ENCODE data around the gene KIRREL3. TPM values are rescaled to one million over a fixed set of nuclear protein-coding genes. Genes with fewer than 3 reads are reported as not detected.

KIRREL3 gene
- polyA plus RNA-seq, 1 donor (not counting 4 experiments of a cell fraction or from before 2014, with no cell fraction given), result 0.04 TPM

DNA sequence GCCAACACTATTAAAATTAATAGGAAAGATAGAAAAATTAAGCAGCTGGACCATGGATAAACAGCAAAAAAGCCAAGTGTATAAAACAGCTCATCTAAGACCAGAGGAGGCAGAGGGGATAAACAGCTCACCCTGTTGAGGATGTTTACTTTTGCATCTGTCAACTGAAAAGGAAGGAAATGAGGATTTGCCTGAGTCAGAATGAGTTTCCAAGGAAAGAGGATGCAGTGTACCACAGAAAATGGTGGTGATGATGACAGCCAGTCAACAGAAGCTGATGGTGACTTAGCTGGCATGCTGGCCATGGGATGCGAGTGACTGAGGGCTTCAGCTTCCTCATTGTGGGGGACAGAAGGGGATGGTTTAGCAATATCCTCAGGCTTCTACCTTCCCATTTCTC is 183.5 kb downstream of the KIRREL3 start:
- no peak overlapping the region for H3K9ac ChIP-seq (ENCODE audit: control insufficient read depth, extremely low read depth, insufficient read depth, low read length)
- no peaks in the 10 kb centered on the region for H3K27me3 ChIP-seq (ENCODE audit: control insufficient read depth, extremely low read depth, insufficient read depth, low read length)
- H2AFZ ChIP-seq (ENCODE audit: control insufficient read depth, low read length), result no peak overlapping the region
- no peak overlapping the region for H3K4me2 ChIP-seq (ENCODE audit: control insufficient read depth, extremely low read depth, insufficient read depth, low read depth, low read length)
- no peak for TF ChIP-seq EZH2 (IDR thresholded peaks at IDR 0.05; ENCODE audit: low read length)
- TF ChIP-seq, protein P1, sequence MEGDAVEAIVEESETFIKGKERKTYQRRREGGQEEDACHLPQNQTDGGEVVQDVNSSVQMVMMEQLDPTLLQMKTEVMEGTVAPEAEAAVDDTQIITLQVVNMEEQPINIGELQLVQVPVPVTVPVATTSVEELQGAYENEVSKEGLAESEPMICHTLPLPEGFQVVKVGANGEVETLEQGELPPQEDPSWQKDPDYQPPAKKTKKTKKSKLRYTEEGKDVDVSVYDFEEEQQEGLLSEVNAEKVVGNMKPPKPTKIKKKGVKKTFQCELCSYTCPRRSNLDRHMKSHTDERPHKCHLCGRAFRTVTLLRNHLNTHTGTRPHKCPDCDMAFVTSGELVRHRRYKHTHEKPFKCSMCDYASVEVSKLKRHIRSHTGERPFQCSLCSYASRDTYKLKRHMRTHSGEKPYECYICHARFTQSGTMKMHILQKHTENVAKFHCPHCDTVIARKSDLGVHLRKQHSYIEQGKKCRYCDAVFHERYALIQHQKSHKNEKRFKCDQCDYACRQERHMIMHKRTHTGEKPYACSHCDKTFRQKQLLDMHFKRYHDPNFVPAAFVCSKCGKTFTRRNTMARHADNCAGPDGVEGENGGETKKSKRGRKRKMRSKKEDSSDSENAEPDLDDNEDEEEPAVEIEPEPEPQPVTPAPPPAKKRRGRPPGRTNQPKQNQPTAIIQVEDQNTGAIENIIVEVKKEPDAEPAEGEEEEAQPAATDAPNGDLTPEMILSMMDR (optimal IDR thresholded peaks at IDR 0.05 in 1 of 3, IDR thresholded peaks at IDR 0.05 in 1 of 3, conservative IDR thresholded peaks at IDR 0.05 in 1 of 3; ENCODE audit: extremely low read depth in 1 of 3, insufficient read depth in 2 of 3, low read length in 3 of 3), result no peak
- H3K4me3 ChIP-seq (ENCODE audit: control insufficient read depth in 2 of 3, extremely low read depth in 1 of 3, insufficient read depth in 2 of 3, low read depth in 1 of 3, low read length in 3 of 3), result no peak overlapping the region
- DNase-seq (ENCODE audit: low read depth, low spot score), result no peak
- FAIRE-seq, result no peak
- no peaks in the 10 kb centered on the region for H3K36me3 ChIP-seq (ENCODE audit: control insufficient read depth in 2 of 2, extremely low read depth in 1 of 2, insufficient read depth in 2 of 2, low read length in 2 of 2)
- no peaks in the 10 kb centered on the region for H3K79me2 ChIP-seq (ENCODE audit: control insufficient read depth, insufficient read depth, low read length)
- H4K20me1 ChIP-seq (ENCODE audit: control insufficient read depth, extremely low read depth, insufficient read depth, low read length), result no peaks in the 10 kb centered on the region
- no peaks in the 10 kb centered on the region for H3K9me1 ChIP-seq (ENCODE audit: control insufficient read depth, extremely low read depth, insufficient read depth, low read length)
- dilution Hi-C loops (cut with MboI; ENCODE audit: extremely low pct_ligation_motif_present, low sequenced_read_pairs), result no loop called here
- no peaks in the 10 kb centered on the region for H3K9me3 ChIP-seq (ENCODE audit: control insufficient read depth, low read depth, low read length)
- no peaks in the 10 kb centered on the region for H3K4me1 ChIP-seq (ENCODE audit: control insufficient read depth, extremely low read depth, insufficient read depth, low read length)
- H3K27ac ChIP-seq (ENCODE audit: control insufficient read depth, insufficient read depth, low read length), result no peak overlapping the region

- dilution Hi-C loops (cut with MboI; ENCODE audit: extremely low pct_ligation_motif_present, low sequenced_read_pairs), result no loop called here
- FAIRE-seq, result no peak
- Histone ChIP-seq H3K27me3 (ENCODE audit: control insufficient read depth, extremely low read depth, insufficient read depth, low read length) (no peaks in the 10 kb centered on the region), H4K20me1 (ENCODE audit: control insufficient read depth, extremely low read depth, insufficient read depth, low read length) (no peaks in the 10 kb centered on the region), H3K36me3 (ENCODE audit: control insufficient read depth in 2 of 2, extremely low read depth in 1 of 2, insufficient read depth in 2 of 2, low read length in 2 of 2) (no peaks in the 10 kb centered on the region), H3K79me2 (ENCODE audit: control insufficient read depth, insufficient read depth, low read length) (no peaks in the 10 kb centered on the region), H3K9me1 (ENCODE audit: control insufficient read depth, extremely low read depth, insufficient read depth, low read length) (no peaks in the 10 kb centered on the region), H3K27ac (ENCODE audit: control insufficient read depth, insufficient read depth, low read length) (no peak overlapping the region), H3K4me3 (ENCODE audit: control insufficient read depth in 2 of 3, extremely low read depth in 1 of 3, insufficient read depth in 2 of 3, low read depth in 1 of 3, low read length in 3 of 3) (no peak overlapping the region), H3K4me2 (ENCODE audit: control insufficient read depth, extremely low read depth, insufficient read depth, low read depth, low read length) (no peak overlapping the region), H3K9ac (ENCODE audit: control insufficient read depth, extremely low read depth, insufficient read depth, low read length) (no peak overlapping the region), H3K9me3 (ENCODE audit: control insufficient read depth, low read depth, low read length) (no peaks in the 10 kb centered on the region), H3K4me1 (ENCODE audit: control insufficient read depth, extremely low read depth, insufficient read depth, low read length) (no peaks in the 10 kb centered on the region), H2AFZ (ENCODE audit: control insufficient read depth, low read length) (no peak overlapping the region)
- no peak for TF ChIP-seq EZH2 (IDR thresholded peaks at IDR 0.05; ENCODE audit: low read length)
- TF ChIP-seq, protein P1 (optimal IDR thresholded peaks at IDR 0.05 in 1 of 3, IDR thresholded peaks at IDR 0.05 in 1 of 3, conservative IDR thresholded peaks at IDR 0.05 in 1 of 3; ENCODE audit: extremely low read depth in 1 of 3, insufficient read depth in 2 of 3, low read length in 3 of 3), result no peak
- DNase-seq (ENCODE audit: low read depth, low spot score), result no peak
These were observed 183.9 kb downstream of the KIRREL3 start for GRCh38 chr11:126816645-126817044.
